Glomerular endothelial cell (primary cell): ENCODE results near the gene AUTS2. TPM values are rescaled to one million over a fixed set of nuclear protein-coding genes. Genes with fewer than 3 reads are reported as not detected.

ENCODE experiments used
- DNase-seq: peaks from one replicate; pipeline ENCODE4 v3.0.0-alpha.2; 2011; ENCODE audit warnings: low read depth, low spot score; ENCODE audit errors: extremely low read depth
- total RNA-seq: library from RNA; depleted of rRNA; stranded (reverse); fragments of >200 nt; gene quantifications from 2 replicates; pipeline ENCODE4 v1.2.3, GENCODE V29; 2015

AUTS2 gene
- total RNA-seq, result 12.8 and 24.8 TPM in 2 replicates

- no peak for DNase-seq
These were observed at the start of gene AUTS2 for GRCh38 chr7:69598081-69598486. Gene AUTS2, plus strand, starts transcription at chr7:69598475. Its CDS starts 1,179 bp downstream, at chr7:69599654.

DNA sequence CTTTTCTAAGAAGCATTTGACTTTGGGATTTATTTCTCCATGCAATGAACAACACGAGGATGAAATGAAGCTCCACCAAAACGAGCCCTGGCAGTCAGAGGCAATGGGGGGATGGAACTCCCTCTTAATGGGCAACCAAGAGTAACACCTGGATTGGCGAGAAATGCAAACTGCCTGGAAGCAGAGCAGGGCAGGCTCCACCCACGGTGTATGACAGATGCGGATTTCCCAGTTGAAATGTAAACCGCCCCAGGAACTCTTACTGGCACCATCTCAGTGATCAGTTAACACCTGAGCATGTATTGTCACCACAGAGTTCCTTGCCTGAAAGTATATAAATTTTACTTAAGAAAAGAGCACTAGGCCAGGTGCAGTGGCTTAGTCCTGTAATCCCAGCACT, 47.3 kb upstream of the AUTS2 start:
- no peak for DNase-seq

GRCh38 chr7:69553190-69553589, 45.1 kb upstream of the AUTS2 start:
- DNase-seq, result no peak

GRCh38 chr7:69561266-69561960, 36.9 kb upstream of the AUTS2 start:
- DNase-seq, result no peak

DNA sequence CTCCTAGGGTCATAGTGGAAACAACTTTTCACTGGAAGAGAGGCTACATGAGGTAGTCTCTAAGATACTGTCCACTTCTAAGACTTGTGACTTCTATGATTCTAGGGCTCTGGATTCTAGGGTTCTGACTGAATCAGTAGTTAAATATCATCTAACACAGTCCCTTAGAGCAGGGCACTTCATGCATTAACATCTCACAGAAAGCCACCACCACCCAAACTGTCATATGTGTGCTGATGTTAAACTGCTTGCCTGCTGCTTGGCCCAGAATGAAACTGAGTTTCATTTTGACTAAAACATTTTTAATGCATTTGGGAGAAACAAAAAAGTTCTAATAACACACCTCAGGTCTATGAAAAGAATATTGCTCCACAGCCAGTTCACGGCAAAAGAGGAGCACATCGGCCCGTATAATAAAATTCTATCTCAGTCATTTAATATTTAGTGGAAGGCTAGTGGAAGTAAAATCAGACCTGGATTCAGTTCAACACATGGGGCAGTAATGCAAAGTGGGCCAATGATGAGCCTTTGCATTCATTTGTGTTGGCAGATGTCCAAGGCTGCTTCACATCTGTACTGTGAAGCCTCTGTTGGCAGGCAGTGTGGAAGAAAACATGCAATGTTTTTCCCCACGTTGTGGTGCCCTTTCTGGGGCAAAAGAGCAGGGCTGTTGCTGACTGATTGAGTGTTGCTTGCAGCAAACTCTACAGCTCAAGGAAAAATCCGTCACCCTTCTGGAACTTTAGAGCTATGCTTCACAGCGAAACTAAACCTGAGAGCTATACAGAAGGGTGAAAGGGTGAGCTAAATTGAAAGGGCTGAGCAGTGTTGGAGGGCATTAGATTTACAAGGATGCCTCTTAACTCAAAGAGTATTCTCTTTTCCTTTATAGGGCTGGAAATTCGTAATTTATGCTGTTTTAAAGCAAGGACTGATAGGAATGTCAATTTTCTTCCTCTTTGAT, 33.5 kb upstream of the AUTS2 start:
- DNase-seq, result no peak

GRCh38 chr7:69567800-69568199, 30.5 kb upstream of the AUTS2 start:
- DNase-seq, result no peak

DNA sequence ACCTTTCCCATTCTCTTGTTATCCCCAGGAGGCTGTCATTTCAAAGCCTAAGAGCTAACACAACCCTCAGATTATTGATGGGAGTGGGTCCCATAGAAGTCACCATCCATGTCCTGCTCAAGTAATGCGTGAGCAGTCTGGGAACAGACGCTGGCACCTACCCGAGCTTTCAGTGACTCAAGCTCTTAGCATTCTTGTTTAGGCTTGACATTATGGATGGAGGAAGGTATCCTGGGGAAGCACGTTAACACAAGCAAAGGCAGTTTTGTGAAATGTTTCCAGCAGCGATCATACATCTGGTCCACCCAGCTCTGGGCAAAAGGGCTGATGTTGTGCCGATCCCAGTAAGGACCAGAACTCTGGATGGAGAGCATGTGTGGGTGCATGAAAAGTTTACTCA, 30.0 kb upstream of the AUTS2 start:
- no peak for DNase-seq

DNA sequence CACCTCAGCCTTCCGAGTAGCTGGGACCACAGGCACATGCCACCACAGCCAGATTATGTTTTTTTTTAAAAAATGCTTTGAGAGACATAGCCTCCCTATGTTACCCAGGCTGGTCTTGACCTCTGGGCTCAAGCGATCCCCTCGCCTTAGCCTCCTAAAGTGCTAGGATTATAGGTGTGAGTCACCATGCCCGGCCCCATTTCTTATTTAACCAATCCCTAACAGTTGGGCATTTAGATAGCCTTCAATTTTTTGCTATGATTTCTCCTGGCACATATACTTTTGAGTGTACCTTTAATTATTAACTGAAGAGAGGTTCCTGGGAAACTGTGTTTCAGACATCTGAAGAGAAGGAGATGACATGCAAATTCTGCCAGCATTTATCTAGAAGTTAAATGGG, 22.6 kb upstream of the AUTS2 start:
- DNase-seq, result no peak

DNA sequence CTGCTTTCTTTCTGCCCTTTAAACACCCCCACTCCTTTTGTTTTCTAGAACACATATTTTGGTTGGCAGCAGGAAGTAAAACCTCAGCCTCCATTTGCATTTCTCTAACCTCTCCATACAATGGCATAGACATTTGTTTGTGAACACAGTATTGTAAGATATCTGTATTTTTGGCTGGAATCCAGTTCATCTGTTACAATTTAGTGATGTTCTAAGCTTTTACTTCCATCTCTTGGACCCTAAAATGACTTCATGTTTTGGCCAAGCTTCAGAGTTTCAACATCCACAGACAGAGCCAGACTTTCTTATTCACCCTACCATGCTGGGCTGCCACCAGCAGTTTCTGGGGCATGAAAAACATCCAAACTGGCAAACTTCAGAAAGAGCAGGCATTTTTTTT, 21.1 kb upstream of the AUTS2 start:
- DNase-seq, result no peak

DNA sequence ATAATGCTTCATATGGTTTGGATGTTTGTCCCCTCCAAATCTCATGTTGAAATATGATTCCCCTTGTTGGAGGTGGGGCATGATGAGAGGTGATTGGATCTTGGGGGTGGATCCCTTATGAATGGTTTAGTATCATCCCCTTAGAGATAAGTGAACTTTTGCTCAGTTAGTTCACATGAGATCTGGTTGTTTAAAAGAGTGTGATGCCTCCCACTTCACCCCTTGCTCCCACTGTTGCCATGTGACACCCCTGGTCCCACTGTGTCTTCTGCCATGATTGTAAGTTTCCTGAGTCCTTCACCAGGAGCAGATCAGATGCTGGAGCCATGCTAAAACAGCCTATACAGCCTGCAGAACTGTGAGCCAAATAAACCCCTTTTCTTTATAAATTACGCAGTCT, 13.1 kb upstream of the AUTS2 start:
- DNase-seq, result no peak

- no peak for DNase-seq
These were observed 12.0 kb upstream of the AUTS2 start for GRCh38 chr7:69586321-69586720.

DNA sequence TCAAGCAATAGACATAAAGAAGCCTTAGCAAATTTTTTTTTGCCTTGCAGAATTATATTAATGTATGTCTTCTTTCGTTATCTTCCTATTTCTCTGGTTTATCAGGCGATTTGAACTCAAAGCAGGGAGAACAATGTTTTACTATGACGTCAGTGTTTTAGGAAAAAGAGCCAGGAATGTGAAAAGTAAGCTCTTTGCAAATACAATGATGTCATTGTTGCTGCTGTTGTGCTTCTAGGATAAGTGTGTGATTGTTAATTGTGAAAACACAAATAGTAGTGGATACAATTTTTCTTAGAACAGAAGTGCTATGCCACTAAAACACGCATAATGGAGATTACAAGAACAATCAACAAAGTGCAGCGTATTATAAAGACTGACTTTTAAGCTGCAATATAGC, 9.5 kb upstream of the AUTS2 start:
- DNase-seq, result no peak

- DNase-seq, result no peak
These were observed 6.5 kb upstream of the AUTS2 start for GRCh38 chr7:69591805-69592204.

DNA sequence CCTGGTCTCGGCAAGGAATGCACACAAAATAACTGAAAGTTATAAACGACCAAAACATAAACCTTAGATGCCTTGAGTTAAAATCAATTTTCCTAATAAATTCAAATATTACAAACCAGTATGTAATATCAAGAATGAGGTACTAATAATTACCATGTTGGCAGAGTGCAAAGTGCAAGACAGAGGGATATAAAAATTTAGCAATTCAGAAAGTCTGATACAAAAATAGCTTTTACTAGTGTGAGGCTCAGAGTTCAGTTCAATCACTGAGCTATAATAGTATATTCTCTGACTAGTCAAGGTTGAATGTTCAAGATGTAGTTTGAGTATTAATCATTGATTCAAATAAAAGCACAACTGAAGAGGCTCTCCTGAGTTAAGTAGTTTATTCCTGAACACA, 4.8 kb upstream of the AUTS2 start:
- DNase-seq, result no peak

GRCh38 chr7:69595415-69595814, 2.9 kb upstream of the AUTS2 start:
- DNase-seq, result no peak

DNA sequence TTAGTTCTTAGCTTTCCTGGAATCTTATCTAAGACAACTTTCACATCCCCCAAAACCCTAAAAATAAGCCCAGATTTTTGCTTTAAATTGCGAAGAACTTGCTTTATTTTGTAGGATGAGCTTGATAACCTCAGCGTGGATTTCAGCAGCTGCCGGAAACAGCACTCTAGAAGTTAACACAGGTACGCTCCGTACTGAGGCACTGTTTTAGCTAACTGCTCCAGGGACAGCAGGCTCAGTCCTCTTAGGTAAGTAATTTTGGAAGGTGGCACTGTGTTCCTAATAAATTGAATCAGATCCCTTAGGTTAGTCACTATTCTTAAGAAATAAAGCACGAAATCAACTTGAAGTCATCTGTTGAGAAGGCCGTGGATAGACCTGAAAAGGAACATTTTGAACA, 2.2 kb upstream of the AUTS2 start:
- DNase-seq, result no peak

GRCh38 chr7:69596723-69597277, 1.5 kb upstream of the AUTS2 start:
- DNase-seq, result no peak

GRCh38 chr7:69597278-69598076, 798 bp upstream of the AUTS2 start:
- no peak for DNase-seq

DNA sequence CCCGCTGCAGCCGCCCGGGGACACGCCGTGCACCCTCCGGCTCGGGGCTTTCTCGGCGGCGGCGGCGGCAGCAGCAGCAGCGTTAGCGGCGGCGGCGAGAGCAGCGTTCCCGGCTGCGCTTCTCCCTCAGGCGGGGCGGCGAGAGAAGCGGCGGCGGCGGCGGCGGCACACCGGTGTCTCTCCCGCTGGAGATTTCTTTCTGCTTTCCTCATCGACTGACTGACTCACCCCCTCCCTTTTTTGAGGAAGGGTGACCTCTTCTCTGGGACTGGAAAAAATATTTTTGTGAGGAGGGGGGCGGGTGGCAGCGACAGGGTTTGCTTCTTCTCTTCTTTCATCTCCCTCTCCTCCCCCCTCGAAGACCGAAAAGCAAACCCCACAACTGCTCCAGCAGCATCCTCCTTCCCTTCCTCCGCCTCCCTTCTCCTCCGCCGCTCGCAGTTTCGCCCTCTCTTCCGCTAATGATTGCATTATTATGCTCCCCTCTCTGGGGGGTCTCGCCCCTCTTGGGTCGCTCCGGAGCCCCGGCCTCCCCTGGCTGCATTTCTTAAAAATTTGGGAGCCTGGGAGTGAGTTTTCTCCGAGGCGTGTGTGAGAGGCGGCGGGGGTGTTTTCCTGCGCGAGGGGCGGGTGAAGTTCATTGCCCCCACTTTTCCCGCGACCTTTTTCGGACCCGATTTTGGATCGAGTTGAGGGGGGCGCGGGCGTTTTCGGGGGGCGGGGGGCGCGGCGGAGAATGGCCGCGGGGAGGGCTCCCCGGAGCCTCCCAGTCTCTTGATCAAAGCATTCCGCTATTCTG, 411 bp downstream of the AUTS2 start:
- DNase-seq, result no peak
